ENCODE measurements around the gene AARS2. TPM values are rescaled to one million over a fixed set of nuclear protein-coding genes. Genes with fewer than 3 reads are reported as not detected.

Gene AARS2
- total and polyA plus RNA-seq, 2 of the 8 experiments (the other 6 are each of a cell fraction or from before 2014, with no cell fraction given) = 8.6 to 20.4 TPM

- Histone ChIP-seq H3K4me3 (ENCODE audit: extremely low read depth in 1 of 4, insufficient read depth in 2 of 4, low read depth in 3 of 4, low read length in 4 of 4) (0 out of 8 replicates have a peak overlapping the region, but pooled peaks of 1 of the 4 experiments have one; percentile 17), H3K9me3 (ENCODE audit: insufficient read depth in 2 of 2, low read depth in 1 of 2, low read length in 1 of 2) (no peaks in the 10 kb centered on the region), H3K4ac (replicated peaks; ENCODE audit: insufficient read length, low read depth, low read length) (no peak overlapping the region), H2BK5ac (ENCODE audit: low read depth, low read length) (no peak overlapping the region; the same call in 1 of the 2 replicates), H3K4me2 (ENCODE audit: insufficient read depth in 1 of 2, low read depth in 2 of 2, low read length in 2 of 2) (peak overlapping the region; percentile 26 to 59; a peak in 3 of 4 replicates), H3K27me3 (replicated peaks in 1 of 4; ENCODE audit: control insufficient read depth in 3 of 4, extremely low read depth in 1 of 4, insufficient read depth in 3 of 4, low read length in 3 of 4) (no peaks in the 10 kb centered on the region; a peak in 1 of 7 replicates), H3K79me2 (ENCODE audit: control insufficient read depth in 1 of 2, insufficient read depth in 2 of 2, low read length in 2 of 2) (no peaks in the 10 kb centered on the region), H3K9ac (replicated peaks in 1 of 4; ENCODE audit: extremely low read depth in 1 of 4, low read depth in 3 of 4, low read length in 3 of 4) (no peak overlapping the region; a peak in 1 of 7 replicates), H3K14ac (ENCODE audit: insufficient read length) (no peak overlapping the region), H2AK5ac (ENCODE audit: low read depth, low read length) (no peak overlapping the region), H3K18ac (ENCODE audit: extremely low read depth, low read length) (no peak overlapping the region), H4K20me1 (replicated peaks in 1 of 2; ENCODE audit: control insufficient read depth in 1 of 2, insufficient read depth in 2 of 2, low read length in 2 of 2) (no peaks in the 10 kb centered on the region), H3K23me2 (ENCODE audit: low read depth, low read length) (no peaks in the 10 kb centered on the region), H2BK120ac (replicated peaks; ENCODE audit: low read depth, low read length) (no peak overlapping the region), H2BK15ac (ENCODE audit: low read length) (peak overlapping the region; percentile 55; the same call in 1 of the 2 replicates), H3K79me1 (ENCODE audit: low read depth, low read length) (no peaks in the 10 kb centered on the region), H3K23ac (ENCODE audit: insufficient read length) (no peak overlapping the region), H2BK20ac (ENCODE audit: low read length) (peak overlapping the region; percentile 92), H3K56ac (replicated peaks; ENCODE audit: insufficient read length, low read depth, low read length) (no peak overlapping the region), H4K8ac (ENCODE audit: extremely low read depth, insufficient read depth, low read length) (no peak overlapping the region), H4K5ac (ENCODE audit: insufficient read length, low read depth, low read length) (no peak overlapping the region), H3K36me3 (ENCODE audit: control insufficient read depth in 2 of 4, insufficient read depth in 4 of 4, low read length in 3 of 4) (no peaks in the 10 kb centered on the region), H4K91ac (replicated peaks; ENCODE audit: insufficient read length, low read length) (no peak overlapping the region), H3K27ac (ENCODE audit: low read depth, low read length) (no peak overlapping the region), H2BK12ac (ENCODE audit: low read depth, low read length) (0 out of 2 replicates have a peak overlapping the region, but pooled peaks have one; percentile 43), H3K4me1 (replicated peaks in 1 of 4; ENCODE audit: control insufficient read depth in 3 of 4, insufficient read depth in 4 of 4, low read length in 3 of 4) (peaks cover 0 to 11% (median 6%) of the 10 kb centered on the region in 4 experiments; a peak in 4 of 7 replicates), H2AFZ (ENCODE audit: low read length) (peak overlapping the region; percentile 43; the same call in 1 of the 2 replicates)
- DNase-seq (ENCODE audit: low read depth in 1 of 2, low spot score in 2 of 2) (no peak), FAIRE-seq (no peak)
- WGBS, 2 experiments (ENCODE audit: extremely low coverage in 1 of 2, insufficient coverage in 1 of 2, insufficient read length in 1 of 2, insufficient replicate concordance in 2 of 2, low coverage in 1 of 2, low lambda C conversion rate in 2 of 2, missing lambda C conversion rate in 1 of 2) = 72% methylated on average over 2 of the region's 2 CpGs; no CpG with 5 or more reads in 1 of the 2 experiments
- POLR2A ChIA-PET (ENCODE audit: partially characterized antibody) = interaction anchor here (1.0 to 1.5 kb wide), 4 partner anchors 14 to 80 kb away, joined by 3 to 13 read pairs (median 6); partner anchors contain the start of gene AARS2
- CTCF ChIA-PET (ENCODE audit: partially characterized antibody) = interaction anchor here (1.1 to 5.9 kb wide), 6 partner anchors 10 to 71 kb away, joined by 3 to 44 read pairs (median 4); partner anchors contain the start of gene AARS2
- no peak for TF ChIP-seq SIN3A (conservative IDR thresholded peaks at IDR 0.05 in 1 of 2, IDR thresholded peaks at IDR 0.05 in 1 of 2; ENCODE audit: low read depth in 1 of 2, low read length in 2 of 2)
- TF ChIP-seq SRF (IDR thresholded peaks at IDR 0.05; ENCODE audit: low read depth, low read length) = no peak
- TF ChIP-seq TCF12 (IDR thresholded peaks at IDR 0.05; ENCODE audit: low read depth, low read length) = no peak
- TF ChIP-seq JUND (IDR thresholded peaks at IDR 0.05; ENCODE audit: low read length) = no peak
- no peak for TF ChIP-seq PHF8 (conservative IDR thresholded peaks at IDR 0.05; ENCODE audit: low read depth, low read length)
- TF ChIP-seq RXRA (IDR thresholded peaks at IDR 0.05; ENCODE audit: insufficient read depth, low read depth, low read length) = no peak
- TF ChIP-seq, protein P1, sequence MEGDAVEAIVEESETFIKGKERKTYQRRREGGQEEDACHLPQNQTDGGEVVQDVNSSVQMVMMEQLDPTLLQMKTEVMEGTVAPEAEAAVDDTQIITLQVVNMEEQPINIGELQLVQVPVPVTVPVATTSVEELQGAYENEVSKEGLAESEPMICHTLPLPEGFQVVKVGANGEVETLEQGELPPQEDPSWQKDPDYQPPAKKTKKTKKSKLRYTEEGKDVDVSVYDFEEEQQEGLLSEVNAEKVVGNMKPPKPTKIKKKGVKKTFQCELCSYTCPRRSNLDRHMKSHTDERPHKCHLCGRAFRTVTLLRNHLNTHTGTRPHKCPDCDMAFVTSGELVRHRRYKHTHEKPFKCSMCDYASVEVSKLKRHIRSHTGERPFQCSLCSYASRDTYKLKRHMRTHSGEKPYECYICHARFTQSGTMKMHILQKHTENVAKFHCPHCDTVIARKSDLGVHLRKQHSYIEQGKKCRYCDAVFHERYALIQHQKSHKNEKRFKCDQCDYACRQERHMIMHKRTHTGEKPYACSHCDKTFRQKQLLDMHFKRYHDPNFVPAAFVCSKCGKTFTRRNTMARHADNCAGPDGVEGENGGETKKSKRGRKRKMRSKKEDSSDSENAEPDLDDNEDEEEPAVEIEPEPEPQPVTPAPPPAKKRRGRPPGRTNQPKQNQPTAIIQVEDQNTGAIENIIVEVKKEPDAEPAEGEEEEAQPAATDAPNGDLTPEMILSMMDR (IDR thresholded peaks at IDR 0.05; ENCODE audit: control extremely low read depth in 1 of 3, insufficient read depth in 1 of 3, low read depth in 1 of 3, low read length in 3 of 3) = no peak
- no peak for TF ChIP-seq SAP30 (IDR thresholded peaks at IDR 0.05; ENCODE audit: insufficient read depth, insufficient replicate concordance, low read length)
- TF ChIP-seq, protein P2, sequence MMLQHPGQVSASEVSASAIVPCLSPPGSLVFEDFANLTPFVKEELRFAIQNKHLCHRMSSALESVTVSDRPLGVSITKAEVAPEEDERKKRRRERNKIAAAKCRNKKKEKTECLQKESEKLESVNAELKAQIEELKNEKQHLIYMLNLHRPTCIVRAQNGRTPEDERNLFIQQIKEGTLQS (IDR thresholded peaks at IDR 0.05; ENCODE audit: insufficient read depth, low read depth, low read length) = no peak
Measured at GRCh38 chr6:44327760-44328159, 14.6 kb upstream of the AARS2 start.
